K562 (cell line): ENCODE measurements around the gene NOL4L. TPM values are rescaled to one million over a fixed set of nuclear protein-coding genes. Genes with fewer than 3 reads are reported as not detected.

Experiments used
- ATAC-seq: fragments of 200-7000 bp; cut with Tn5 transposase; 3 replicates; pipeline ENCODE4 v1.9.1; 2020; ENCODE audit warnings: moderate library complexity
- BruUV-seq: library from RNA; stranded (reverse); fragments of 400-500 nt; replicated peaks from 2 replicates; lab custom pipeline; 2021; lab: Mats Ljungman, UMichigan
- CTCF ChIA-PET: fragments of 300-600 bp; formaldehyde crosslinking; extraction: SDS; loops from one replicate; lab custom pipeline; 2021; ENCODE audit warnings: low intra/inter-chr PET ratio; lab: Yijun Ruan, JAX
- POLR2A ChIA-PET: fragments of 300-600, 350-650 bp; sonication (Branson Sonifier 250); formaldehyde crosslinking; extraction: SDS; loops from one replicate; lab custom pipeline; 2021; ENCODE audit warnings: antibody characterized with exemption, inconsistent platforms; lab: Yijun Ruan, JAX
- DNase-seq, 4 experiments: peaks; one replicate each; pipeline versions ENCODE4 v3.0.0 to v3.0.0-alpha.2; 2011 to 2018; ENCODE audit warnings: low spot score in 3 of 4, mixed read lengths in 3 of 4; ENCODE audit errors: extremely low read depth in 1 of 4
- FAIRE-seq: peaks from 2 replicates; lab custom pipeline; 2011; peaks lifted over from hg19 to GRCh38; lab: Jason Lieb, UNC
- H2AFZ ChIP-seq: 2 replicates; pipeline ENCODE4 v1.6.0; 2011; ENCODE audit warnings: low read depth, low read length, control low read depth, inconsistent platforms
- H3K27ac ChIP-seq: fragments of 200-600 bp; 3 replicates; pipeline ENCODE4 v1.8.0; 2011; ENCODE audit warnings: low read depth, mild to moderate bottlenecking, control low read depth, inconsistent platforms, low read length, moderate library complexity, mixed read lengths; ENCODE audit errors: extremely low read depth
- H3K27me3 ChIP-seq, 2 experiments: fragments of 300-600 bp in 1 of 2; 2 replicates in 1 of 2; 3 replicates in 1 of 2; pipeline versions ENCODE4 v1.6.0 to v1.8.0; 2011; ENCODE audit warnings: inconsistent platforms in 2 of 2, low read length in 2 of 2, mild to moderate bottlenecking in 1 of 2, mixed read lengths in 1 of 2, moderate library complexity in 1 of 2; ENCODE audit not compliant: control insufficient read depth in 2 of 2, insufficient read depth in 2 of 2
- H3K36me3 ChIP-seq: fragments of 300-600 bp; 3 replicates; pipeline ENCODE4 v1.8.0; 2011; ENCODE audit warnings: mild to moderate bottlenecking, low read length, inconsistent platforms; ENCODE audit not compliant: control insufficient read depth, insufficient read depth
- H3K4me1 ChIP-seq, 2 experiments: fragments of 200-600 bp in 1 of 2; replicated peaks in 1 of 2; 2 replicates in 1 of 2; 3 replicates in 1 of 2; pipeline versions ENCODE4 v1.5.1 to v1.8.0; 2011; ENCODE audit warnings: inconsistent platforms in 2 of 2, low read length in 2 of 2, mild to moderate bottlenecking in 1 of 2, mixed read lengths in 1 of 2, moderate library complexity in 1 of 2; ENCODE audit not compliant: control insufficient read depth in 2 of 2, insufficient read depth in 2 of 2
- H3K4me2 ChIP-seq: 2 replicates; pipeline ENCODE4 v1.6.1; 2011; ENCODE audit warnings: low read length, control low read depth, inconsistent platforms, mixed read lengths; ENCODE audit not compliant: insufficient read depth
- H3K4me3 ChIP-seq: fragments of 200-600 bp; sonication (generic), shearing (Covaris generic); 2 replicates; pipeline ENCODE4 v1.5.1; 2016; ENCODE audit warnings: control low read depth, inconsistent platforms
- H3K79me2 ChIP-seq: fragments of 200-600 bp; 3 replicates; pipeline ENCODE4 v1.8.0; 2011; ENCODE audit warnings: low read length, inconsistent platforms; ENCODE audit not compliant: control insufficient read depth, insufficient read depth
- H3K9ac ChIP-seq, 2 experiments: 2 replicates each; pipeline versions ENCODE4 v1.6.0 to v1.6.1; 2011; ENCODE audit warnings: low read depth in 2 of 2, low read length in 2 of 2, control low read depth in 1 of 2, inconsistent platforms in 1 of 2, mild to moderate bottlenecking in 1 of 2, mixed read lengths in 1 of 2; ENCODE audit not compliant: insufficient read depth in 1 of 2
- H3K9me1 ChIP-seq: one replicate; pipeline ENCODE4 v1.6.0; 2011; ENCODE audit warnings: inconsistent platforms, mild to moderate bottlenecking, low read length, moderate library complexity; ENCODE audit not compliant: control insufficient read depth, insufficient read depth
- H3K9me3 ChIP-seq: replicated peaks from 2 replicates; pipeline ENCODE4 v1.5.1; 2011; ENCODE audit warnings: low read depth, low read length, inconsistent platforms; ENCODE audit not compliant: control insufficient read depth, insufficient read depth
- H4K20me1 ChIP-seq: replicated peaks from 2 replicates; pipeline ENCODE4 v1.6.1; 2011; ENCODE audit warnings: low read length, inconsistent platforms, mixed read lengths; ENCODE audit not compliant: control insufficient read depth, insufficient read depth
- BRCA1 ChIP-seq, 2 experiments: fragments of 450-650 bp in 1 of 2; sonication (generic) in 1 of 2; formaldehyde crosslinking in 1 of 2; IDR thresholded peaks; 2 replicates each; pipeline versions ENCODE4 v1.5.0 to v1.6.1; 2017 to 2020; ENCODE audit warnings: mild to moderate bottlenecking in 1 of 2, missing genetic modification reagents in 1 of 2
- GABPB2 ChIP-seq: fragments of 250-450 bp; sonication (Bioruptor Pico); conservative IDR thresholded peaks from 2 replicates; pipeline ENCODE4 v1.5.1; 2021; ENCODE audit warnings: mild to moderate bottlenecking
- HDAC2 ChIP-seq: fragments of 450-650 bp; IDR thresholded peaks from 2 replicates; pipeline ENCODE4 v1.6.1; 2016; ENCODE audit warnings: mild to moderate bottlenecking
- NFE2 ChIP-seq: IDR thresholded peaks from 2 replicates; pipeline ENCODE4 v1.6.1; 2014; ENCODE audit warnings: antibody characterized with exemption, low read depth
- POLR2G ChIP-seq: fragments of 200-400 bp; formaldehyde crosslinking; IDR thresholded peaks from 2 replicates; pipeline ENCODE4 v1.6.1; 2017; ENCODE audit warnings: low read depth, mild to moderate bottlenecking, antibody characterized with exemption, low read length, moderate library complexity
- SMARCA5 ChIP-seq: fragments of 450-650 bp; IDR thresholded peaks from 2 replicates; pipeline ENCODE4 v1.6.1; 2016
- STAG1 ChIP-seq: sonication (generic); formaldehyde crosslinking; IDR thresholded peaks from 2 replicates; pipeline ENCODE4 v1.5.0; 2020; ENCODE audit warnings: missing genetic modification reagents, borderline replicate concordance
- ZC3H4 ChIP-seq: sonication (generic); formaldehyde crosslinking; IDR thresholded peaks from 2 replicates; pipeline ENCODE4 v1.9.0; 2021; ENCODE audit warnings: missing genetic modification reagents, borderline replicate concordance
- ZNF76 ChIP-seq: fragments of 250-450 bp; sonication (Bioruptor Pico); IDR thresholded peaks from 2 replicates; pipeline ENCODE4 v1.4.0; 2020; ENCODE audit warnings: mild to moderate bottlenecking, moderate library complexity, borderline replicate concordance
- WGBS: fragments of 100-300 bp; shearing (Covaris generic); methylation state at CpG from one replicate; pipeline ENCODE4 v1.1.6; 2016; ENCODE audit warnings: low coverage, mixed read lengths; ENCODE audit not compliant: insufficient coverage; ENCODE audit errors: missing lambda C conversion rate; 5-methylcytosine and 5-hydroxymethylcytosine counted together
- in situ Hi-C: fragments of 300-500 bp; cut with MboI; formaldehyde crosslinking; loops from 4 replicates; pipeline ENCODE4 v1.15.0; 2018; ENCODE audit warnings: inconsistent platforms, mixed read lengths
- intact Hi-C: fragments of 100-400 bp; cut with micrococcal nuclease; formaldehyde crosslinking; loops from 2 replicates; pipeline ENCODE4 v1.14.2; 2022
- polyA plus RNA-seq, 8 experiments: library from polyadenylated mRNA; depleted of rRNA in 4 of 8; stranded (reverse) in 5 of 8; unstranded in 3 of 8; fragments of >200 nt; fragmentation: Nextera tagmentation in 2 of 8; fragmentation: Illumina TruSeq in 1 of 8; extraction: Ambion mirVana in 2 of 8; extraction: Trizol in 1 of 8; gene quantifications; 2 replicates each; pipeline versions ENCODE4 v1.2.1 to v1.2.3, GENCODE V29; 2011 to 2014; ENCODE audit warnings: inconsistent platforms in 1 of 8, missing spikeins in 1 of 8
- total RNA-seq, 7 experiments: library from RNA; depleted of rRNA in 6 of 7; stranded (reverse); fragments of >200 nt in 6 of 7; fragmentation: Illumina TruSeq in 2 of 7; extraction: Trizol in 2 of 7; gene quantifications; 2 replicates each; pipeline versions ENCODE4 v1.2.1 to v1.2.3, GENCODE V29; 2011 to 2021; ENCODE audit warnings: low replicate concordance in 1 of 7
- TF ChIP-seq, protein P1 (sequence below): sonication (generic); IDR thresholded peaks from 2 replicates; pipeline ENCODE4 v1.6.1; 2016

NOL4L gene
- total and polyA plus RNA-seq, 9 of the 15 experiments (the other 6 are each of a cell fraction or from before 2014, with no cell fraction given): 5.1 to 36.2 (median 13.6) TPM

GRCh38 chr20:32439132-32439829, 145.9 kb downstream of the NOL4L start (continued):
- TF ChIP-seq SMARCA5 (no peak), HDAC2 (no peak), NFE2 (peak; percentile 55), GABPB2 (CRISPR knock-in tag) (no peak)
- TF ChIP-seq, protein P1, sequence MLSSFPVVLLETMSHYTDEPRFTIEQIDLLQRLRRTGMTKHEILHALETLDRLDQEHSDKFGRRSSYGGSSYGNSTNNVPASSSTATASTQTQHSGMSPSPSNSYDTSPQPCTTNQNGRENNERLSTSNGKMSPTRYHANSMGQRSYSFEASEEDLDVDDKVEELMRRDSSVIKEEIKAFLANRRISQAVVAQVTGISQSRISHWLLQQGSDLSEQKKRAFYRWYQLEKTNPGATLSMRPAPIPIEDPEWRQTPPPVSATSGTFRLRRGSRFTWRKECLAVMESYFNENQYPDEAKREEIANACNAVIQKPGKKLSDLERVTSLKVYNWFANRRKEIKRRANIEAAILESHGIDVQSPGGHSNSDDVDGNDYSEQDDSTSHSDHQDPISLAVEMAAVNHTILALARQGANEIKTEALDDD: peak; percentile 60; the same call in 1 of the 2 replicates

DNA sequence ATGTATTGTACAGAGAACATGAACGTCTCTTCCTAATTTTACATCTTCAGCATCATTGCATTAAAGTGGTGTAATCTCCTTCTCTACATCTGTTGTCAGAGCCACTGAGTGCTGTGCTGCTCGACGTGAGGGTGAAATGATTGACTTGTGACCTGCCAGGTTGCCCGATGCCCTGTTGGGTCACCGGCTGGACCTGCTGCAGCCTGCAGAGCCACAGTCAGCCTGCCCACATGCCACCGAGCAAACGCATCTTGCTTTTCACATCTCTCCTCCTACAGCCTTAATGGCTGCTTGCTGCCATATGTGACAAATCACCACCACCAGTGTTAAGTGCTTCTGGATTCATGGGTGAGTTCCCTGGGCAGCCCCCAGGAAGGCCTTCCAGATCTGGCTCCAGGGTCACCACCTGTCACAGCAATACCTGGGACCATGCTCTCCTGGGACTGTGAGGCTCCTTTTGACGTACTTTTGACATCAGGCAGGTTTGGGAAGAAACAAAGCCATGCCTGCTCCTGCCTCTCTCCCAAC, 146.7 kb downstream of the NOL4L start:
- Histone ChIP-seq H3K9me3 (no peaks in the 10 kb centered on the region), H3K4me2 (no peak overlapping the region), H3K9ac (no peak overlapping the region), H3K36me3 (peaks cover 80% of the 10 kb centered on the region), H4K20me1 (peaks cover 13% of the 10 kb centered on the region), H3K27ac (no peak overlapping the region), H3K4me3 (no peak overlapping the region), H3K4me1 (peaks cover 0 to 3% of the 10 kb centered on the region in 2 experiments; a peak in 1 of 5 replicates), H3K9me1 (no peaks in the 10 kb centered on the region), H3K27me3 (no peaks in the 10 kb centered on the region), H2AFZ (no peak overlapping the region), H3K79me2 (no peaks in the 10 kb centered on the region)
- CTCF ChIA-PET: interaction anchor here (0.5 to 2.6 kb wide), 3 partner anchors 102 to 977 kb away, joined by 3 to 7 read pairs (median 4); no protein-coding TSS in a partner anchor
- DNase-seq (no peak), ATAC-seq (no peak), FAIRE-seq (no peak)
- in situ Hi-C loops: loop anchor here (5.0 kb wide), 1 partner anchor 106 kb away; no protein-coding TSS in a partner anchor
- intact Hi-C loops: loop anchor here (2.0 to 5.0 kb wide), 3 partner anchors 81 to 281 kb away; partner anchors contain the start of gene ASXL1
- BruUV-seq: no TSS peak
- 0 out of 2 replicates have a peak, but pooled peaks have one; percentile 28 for TF ChIP-seq POLR2G
- 0 out of 2 replicates have a peak, but pooled peaks have one; percentile 30 for TF ChIP-seq ZC3H4
- no peak for TF ChIP-seq STAG1 (CRISPR knock-in tag)
- TF ChIP-seq BRCA1 (IDR thresholded peaks at IDR 0.05): no peak
- TF ChIP-seq BRCA1 (CRISPR knock-in tag; IDR thresholded peaks at IDR 0.05): 0 out of 2 replicates have a peak, but pooled peaks have one; percentile 31
- TF ChIP-seq ZNF76 (CRISPR knock-in tag): no peak
- WGBS: 93% methylated on average over 8 of the region's 8 CpGs
- POLR2A ChIA-PET: no interaction called here
